HG02884 (cell line): ENCODE results near the gene CERS4.
"Not testable (repeated sequence)": the region's sequence is repeated elsewhere in the genome, so short reads cannot be mapped to it uniquely, and the experiment has no call there.

Source experiments
- ATAC-seq: cut with Tn5 transposase; IDR thresholded peaks from one replicate; pipeline ENCODE4 v1.9.1; 2021; ENCODE audit warnings: mild to moderate bottlenecking, moderate library complexity; ENCODE audit not compliant: unreplicated experiment

The CERS4 gene

GRCh38 chr19:8209462-8210378, 550 bp downstream of the CERS4 start:
- peak; percentile 46 for ATAC-seq

GRCh38 chr19:8210421-8211101, 1.4 kb downstream of the CERS4 start:
- no peak for ATAC-seq

- no peak for ATAC-seq
These were observed 3.0 kb downstream of the CERS4 start for GRCh38 chr19:8212212-8212611.

- no peak for ATAC-seq
These were observed 3.7 kb downstream of the CERS4 start for GRCh38 chr19:8212916-8213315.

GRCh38 chr19:8213827-8214672, 4.9 kb downstream of the CERS4 start:
- no peak for ATAC-seq

GRCh38 chr19:8214802-8215201, 5.6 kb downstream of the CERS4 start:
- no peak for ATAC-seq

- ATAC-seq, result no peak
These were observed 6.6 kb downstream of the CERS4 start for GRCh38 chr19:8215783-8216182.

GRCh38 chr19:8216357-8216756, 7.2 kb downstream of the CERS4 start:
- ATAC-seq, result no peak

- ATAC-seq, result not testable (repeated sequence)
These were observed 9.0 kb downstream of the CERS4 start for GRCh38 chr19:8218127-8218526.

- no peak for ATAC-seq
These were observed 11.3 kb downstream of the CERS4 start for GRCh38 chr19:8220481-8220880.

- no peak for ATAC-seq
These were observed 12.0 kb downstream of the CERS4 start for GRCh38 chr19:8221161-8221560.

- ATAC-seq, result not testable (repeated sequence)
These were observed 14.3 kb downstream of the CERS4 start for GRCh38 chr19:8223442-8223841.

GRCh38 chr19:8224394-8225145, 15.4 kb downstream of the CERS4 start:
- no peak for ATAC-seq

- ATAC-seq, result no peak
These were observed 22.0 kb downstream of the CERS4 start for GRCh38 chr19:8231073-8231604.

GRCh38 chr19:8233370-8233769, 24.2 kb downstream of the CERS4 start:
- ATAC-seq, result no peak

- no peak for ATAC-seq
These were observed 27.9 kb downstream of the CERS4 start for GRCh38 chr19:8237026-8237425.

GRCh38 chr19:8238251-8238650, 29.1 kb downstream of the CERS4 start:
- no peak for ATAC-seq

- no peak for ATAC-seq
These were observed 30.5 kb downstream of the CERS4 start for GRCh38 chr19:8239528-8240273.
